ENCODE data around the gene CLMN. TPM values are rescaled to one million over a fixed set of nuclear protein-coding genes. Genes with fewer than 3 reads are reported as not detected.

The CLMN gene
- polyA plus RNA-seq, 3 donors: 22.0 to 33.7 (median 23.2) TPM

DNA sequence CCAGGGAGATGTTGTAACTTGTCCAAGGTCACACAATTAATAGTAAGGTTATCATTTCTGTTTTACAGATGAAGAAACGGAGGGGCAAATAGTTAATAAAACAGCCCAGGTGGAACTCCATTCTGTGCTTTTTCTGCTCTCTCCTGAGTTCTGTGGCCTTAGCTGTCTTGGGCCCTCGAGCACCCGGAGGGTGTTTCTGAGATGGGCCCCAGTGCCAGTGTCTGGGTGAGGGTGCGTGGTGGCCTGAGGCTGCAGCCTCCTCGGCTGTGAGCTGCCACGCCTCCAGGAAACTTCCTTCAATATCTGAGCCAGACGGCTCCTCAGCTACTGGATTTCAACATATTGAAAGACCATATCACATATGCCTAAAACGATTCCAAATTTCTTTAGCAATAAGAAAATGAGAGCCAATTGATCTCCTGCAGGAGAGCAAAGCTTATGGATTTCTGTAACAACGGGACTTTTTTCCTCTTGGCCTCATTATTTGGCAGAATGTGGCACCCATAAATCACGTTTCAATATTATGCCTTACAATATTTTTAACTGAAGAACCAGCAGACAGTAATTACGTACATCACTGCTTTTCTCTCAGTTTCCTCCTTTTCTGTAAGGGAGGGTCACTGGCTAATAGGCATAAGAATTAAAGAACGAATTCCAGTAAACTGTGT is 87.6 kb downstream of the CLMN start:
- Mint-ChIP-seq H3K27me3 (ENCODE audit: low read depth in 3 of 3) (peaks cover 2 to 5% (median 2%) of the 10 kb centered on the region in 3 donors), H3K9me3 (no peaks in the 10 kb centered on the region), H3K4me3 (no peak overlapping the region), H3K36me3 (peaks cover 4 to 21% of the 10 kb centered on the region in 2 donors), H3K4me1 (peaks cover 26% of the 10 kb centered on the region), H3K27ac (no peak overlapping the region)
- H3K9me3 ChIP-seq (replicated peaks in 1 of 2; ENCODE audit: control insufficient read depth in 1 of 2, insufficient read depth in 1 of 2, low read length in 2 of 2): no peaks in the 10 kb centered on the region
- intact Hi-C loops (cut with micrococcal nuclease): no loop called here
- H3K79me2 ChIP-seq (ENCODE audit: insufficient read depth, low read length): no peaks in the 10 kb centered on the region
- H3K27ac ChIP-seq (ENCODE audit: low read depth in 1 of 2, low read length in 2 of 2): no peak overlapping the region
- H3K4me3 ChIP-seq (replicated peaks in 1 of 3; ENCODE audit: low read depth in 2 of 3, low read length in 3 of 3): no peak overlapping the region
- no peak overlapping the region for H3K9ac ChIP-seq (ENCODE audit: insufficient read depth, low read length, poor library complexity, severe bottlenecking)
- H4K20me1 ChIP-seq (ENCODE audit: insufficient read depth, low read length): peaks cover 80% of the 10 kb centered on the region
- no peak overlapping the region for H3K4me2 ChIP-seq (replicated peaks; ENCODE audit: extremely low read depth, low read length, poor library complexity, severe bottlenecking)
- no peaks in the 10 kb centered on the region for H3K27me3 ChIP-seq (ENCODE audit: control insufficient read depth in 2 of 2, insufficient read depth in 2 of 2, low read length in 2 of 2)
- 60% methylated on average over 8 of the region's 12 CpGs for WGBS (ENCODE audit: insufficient coverage)
- H3K36me3 ChIP-seq (replicated peaks in 1 of 2; ENCODE audit: control insufficient read depth in 1 of 2, insufficient read depth in 2 of 2, low read length in 2 of 2): peaks cover 0 to 3% of the 10 kb centered on the region in 2 donors
- TF ChIP-seq, protein P1, sequence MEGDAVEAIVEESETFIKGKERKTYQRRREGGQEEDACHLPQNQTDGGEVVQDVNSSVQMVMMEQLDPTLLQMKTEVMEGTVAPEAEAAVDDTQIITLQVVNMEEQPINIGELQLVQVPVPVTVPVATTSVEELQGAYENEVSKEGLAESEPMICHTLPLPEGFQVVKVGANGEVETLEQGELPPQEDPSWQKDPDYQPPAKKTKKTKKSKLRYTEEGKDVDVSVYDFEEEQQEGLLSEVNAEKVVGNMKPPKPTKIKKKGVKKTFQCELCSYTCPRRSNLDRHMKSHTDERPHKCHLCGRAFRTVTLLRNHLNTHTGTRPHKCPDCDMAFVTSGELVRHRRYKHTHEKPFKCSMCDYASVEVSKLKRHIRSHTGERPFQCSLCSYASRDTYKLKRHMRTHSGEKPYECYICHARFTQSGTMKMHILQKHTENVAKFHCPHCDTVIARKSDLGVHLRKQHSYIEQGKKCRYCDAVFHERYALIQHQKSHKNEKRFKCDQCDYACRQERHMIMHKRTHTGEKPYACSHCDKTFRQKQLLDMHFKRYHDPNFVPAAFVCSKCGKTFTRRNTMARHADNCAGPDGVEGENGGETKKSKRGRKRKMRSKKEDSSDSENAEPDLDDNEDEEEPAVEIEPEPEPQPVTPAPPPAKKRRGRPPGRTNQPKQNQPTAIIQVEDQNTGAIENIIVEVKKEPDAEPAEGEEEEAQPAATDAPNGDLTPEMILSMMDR (IDR thresholded peaks at IDR 0.05): no peak
- no peak overlapping the region for H2AFZ ChIP-seq (ENCODE audit: insufficient read depth, low read depth, low read length, poor library complexity, severe bottlenecking)
- peaks cover 6 to 12% of the 10 kb centered on the region in 2 donors for H3K4me1 ChIP-seq (ENCODE audit: control insufficient read depth in 1 of 2, insufficient read depth in 2 of 2, low read length in 2 of 2)
- DNase-seq: no peak

DNA sequence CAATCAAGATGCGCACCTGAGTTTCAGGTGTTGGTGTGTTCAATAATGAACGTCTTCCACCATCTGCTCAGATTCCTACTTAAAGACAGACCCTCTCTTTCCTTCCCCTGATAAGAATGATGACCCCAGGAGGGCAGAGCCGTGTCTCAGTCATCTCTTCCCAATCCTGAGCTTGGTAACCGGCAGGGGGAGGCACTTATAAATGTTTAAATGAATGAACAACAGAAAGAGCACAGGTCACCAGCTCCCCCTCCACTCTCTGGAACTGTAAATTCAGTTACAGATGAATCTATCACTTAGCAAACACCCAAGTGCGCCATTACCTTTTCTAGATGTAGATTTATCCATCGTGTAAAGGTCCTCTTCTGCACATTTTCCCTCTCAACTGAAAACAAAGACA is 90.0 kb downstream of the CLMN start:
- H3K4me1 Mint-ChIP-seq: peaks cover 21% of the 10 kb centered on the region
- no peak overlapping the region for H3K9ac ChIP-seq (ENCODE audit: insufficient read depth, low read length, poor library complexity, severe bottlenecking)
- intact Hi-C loops (cut with micrococcal nuclease): no loop called here

More for the DNA sequence above, 90.0 kb downstream of the CLMN start:
- TF ChIP-seq, protein P1 (IDR thresholded peaks at IDR 0.05): no peak
- no peak for DNase-seq
- no peaks in the 10 kb centered on the region for H3K9me3 ChIP-seq (replicated peaks in 1 of 2; ENCODE audit: control insufficient read depth in 1 of 2, insufficient read depth in 1 of 2, low read length in 2 of 2)
- H3K4me3 ChIP-seq (replicated peaks in 1 of 3; ENCODE audit: low read depth in 2 of 3, low read length in 3 of 3): no peak overlapping the region
- no peak overlapping the region for H2AFZ ChIP-seq (ENCODE audit: insufficient read depth, low read depth, low read length, poor library complexity, severe bottlenecking)
- H3K27me3 Mint-ChIP-seq (ENCODE audit: low read depth in 3 of 3): peaks cover 2 to 5% (median 2%) of the 10 kb centered on the region in 3 donors
- no peak overlapping the region for H3K4me2 ChIP-seq (replicated peaks; ENCODE audit: extremely low read depth, low read length, poor library complexity, severe bottlenecking)
- no peaks in the 10 kb centered on the region for H3K27me3 ChIP-seq (ENCODE audit: control insufficient read depth in 2 of 2, insufficient read depth in 2 of 2, low read length in 2 of 2)
- peaks cover 0 to 3% of the 10 kb centered on the region in 2 donors for H3K36me3 ChIP-seq (replicated peaks in 1 of 2; ENCODE audit: control insufficient read depth in 1 of 2, insufficient read depth in 2 of 2, low read length in 2 of 2)
- H3K9me3 Mint-ChIP-seq: no peaks in the 10 kb centered on the region
- peaks cover 6 to 9% of the 10 kb centered on the region in 2 donors for H3K4me1 ChIP-seq (ENCODE audit: control insufficient read depth in 1 of 2, insufficient read depth in 2 of 2, low read length in 2 of 2)
- H3K36me3 Mint-ChIP-seq: peaks cover 4 to 29% of the 10 kb centered on the region in 2 donors
- H3K4me3 Mint-ChIP-seq: no peak overlapping the region
- H4K20me1 ChIP-seq (ENCODE audit: insufficient read depth, low read length): peaks cover 64% of the 10 kb centered on the region
- no peak overlapping the region for H3K27ac ChIP-seq (ENCODE audit: low read depth in 1 of 2, low read length in 2 of 2)
- WGBS (ENCODE audit: insufficient coverage): no CpG with 5 or more reads among the region's 6 CpGs
- no peak overlapping the region for H3K27ac Mint-ChIP-seq
- H3K79me2 ChIP-seq (ENCODE audit: insufficient read depth, low read length): no peaks in the 10 kb centered on the region
